T47D (cell line): ENCODE measurements around the gene EYS.
A peak's percentile ranks its signal among the peaks of the same experiment; 100 is the strongest.
"Not testable (repeated sequence)": the region's sequence is repeated elsewhere in the genome, so short reads cannot be mapped to it uniquely, and the experiment has no call there.

ENCODE experiments used
- DNase-seq, 2 experiments: peaks; one replicate each; pipeline versions ENCODE4 v3.0.0 to v3.0.0-alpha.2; 2011 to 2012; ENCODE audit warnings: low read depth in 1 of 2, low spot score in 1 of 2
- JUND ChIP-seq: IDR thresholded peaks from 2 replicates; pipeline ENCODE4 v1.6.1; 2012; ENCODE audit warnings: low read depth
- in situ Hi-C: cut with HindIII; loops from 2 replicates; pipeline ENCODE4 v1.10.0; 2016; ENCODE audit warnings: low sequenced_read_pairs, low pct_unique_long_range_greater_than_20kb

EYS gene

GRCh38 chr6:63943826-63944225, 1763.2 kb downstream of the EYS start:
- no peak for DNase-seq
- in situ Hi-C loops, result no loop called here
- no peak for TF ChIP-seq JUND

GRCh38 chr6:63941747-63942470, 1765.1 kb downstream of the EYS start:
- no peak for DNase-seq
- no peak for TF ChIP-seq JUND
- in situ Hi-C loops, result no loop called here

- DNase-seq, result no peak
- TF ChIP-seq JUND, result no peak
- in situ Hi-C loops, result no loop called here
Measured at GRCh38 chr6:63940056-63940455, 1767.0 kb downstream of the EYS start.

- no peak for TF ChIP-seq JUND
- in situ Hi-C loops, result no loop called here
- no peak for DNase-seq
Measured at GRCh38 chr6:63936399-63936798, 1770.6 kb downstream of the EYS start.

- in situ Hi-C loops, result no loop called here
- DNase-seq, result no peak
- TF ChIP-seq JUND, result no peak
Measured at GRCh38 chr6:63935732-63936131, 1771.3 kb downstream of the EYS start.

- DNase-seq, in situ Hi-C loops: not testable (repeated sequence)
Measured at GRCh38 chr6:63933948-63934347, 1773.1 kb downstream of the EYS start.

GRCh38 chr6:63930848-63931247, 1776.2 kb downstream of the EYS start:
- in situ Hi-C loops, result no loop called here
- no peak for DNase-seq
- TF ChIP-seq JUND, result no peak

GRCh38 chr6:63929111-63929510, 1777.9 kb downstream of the EYS start:
- TF ChIP-seq JUND, result no peak
- in situ Hi-C loops, result no loop called here

GRCh38 chr6:63928613-63929012, 1778.4 kb downstream of the EYS start:
- DNase-seq, result no peak
- in situ Hi-C loops, result no loop called here
- no peak for TF ChIP-seq JUND

More at GRCh38 chr6:63929111-63929510, 1777.9 kb downstream of the EYS start:
- DNase-seq, result no peak

GRCh38 chr6:63926950-63927927, 1779.8 kb downstream of the EYS start:
- in situ Hi-C loops, result no loop called here
- TF ChIP-seq JUND, result no peak
- no peak for DNase-seq

- in situ Hi-C loops, result no loop called here
- no peak for TF ChIP-seq JUND
- DNase-seq, result no peak
Measured at GRCh38 chr6:63926258-63926780, 1780.7 kb downstream of the EYS start.

GRCh38 chr6:63923139-63923739, 1783.8 kb downstream of the EYS start:
- in situ Hi-C loops, result no loop called here
- TF ChIP-seq JUND, result no peak
- DNase-seq, result peak in 1 of 2 experiments; percentile 55

- DNase-seq, result no peak
- in situ Hi-C loops, result no loop called here
- no peak for TF ChIP-seq JUND
Measured at GRCh38 chr6:63919556-63920110, 1787.4 kb downstream of the EYS start.
